ENCODE data around the gene RCAN2.

RCAN2 gene

GRCh38 chr6:46491201-46491627 is at the start of gene RCAN2:
RCAN2 (minus strand) TSS chr6:46491449.
- in situ Hi-C loops (cut with MboI; ENCODE audit: low sequenced_read_pairs): no loop called here

- in situ Hi-C loops (cut with MboI; ENCODE audit: low sequenced_read_pairs): no loop called here
These were observed 48.6 kb upstream of the RCAN2 start for GRCh38 chr6:46539866-46540265.

- in situ Hi-C loops (cut with MboI; ENCODE audit: low sequenced_read_pairs): no loop called here
These were observed 47.7 kb upstream of the RCAN2 start for GRCh38 chr6:46538800-46539480.

GRCh38 chr6:46530896-46531295 is 39.6 kb upstream of the RCAN2 start:
- in situ Hi-C loops (cut with MboI; ENCODE audit: low sequenced_read_pairs): no loop called here

GRCh38 chr6:46528961-46529750 is 37.9 kb upstream of the RCAN2 start:
- in situ Hi-C loops (cut with MboI; ENCODE audit: low sequenced_read_pairs): no loop called here

- in situ Hi-C loops (cut with MboI; ENCODE audit: low sequenced_read_pairs): no loop called here
These were observed 35.4 kb upstream of the RCAN2 start for GRCh38 chr6:46526607-46527006.

GRCh38 chr6:46525583-46525982 is 34.3 kb upstream of the RCAN2 start:
- in situ Hi-C loops (cut with MboI; ENCODE audit: low sequenced_read_pairs): no loop called here

- in situ Hi-C loops (cut with MboI; ENCODE audit: low sequenced_read_pairs): no loop called here
These were observed 30.3 kb upstream of the RCAN2 start for GRCh38 chr6:46521464-46521971.

- in situ Hi-C loops (cut with MboI; ENCODE audit: low sequenced_read_pairs): no loop called here
These were observed 26.0 kb upstream of the RCAN2 start for GRCh38 chr6:46517202-46517601.

- in situ Hi-C loops (cut with MboI; ENCODE audit: low sequenced_read_pairs): no loop called here
These were observed 22.3 kb upstream of the RCAN2 start for GRCh38 chr6:46513533-46513932.

- in situ Hi-C loops (cut with MboI; ENCODE audit: low sequenced_read_pairs): no loop called here
These were observed 20.1 kb upstream of the RCAN2 start for GRCh38 chr6:46511320-46511719.

- in situ Hi-C loops (cut with MboI; ENCODE audit: low sequenced_read_pairs): no loop called here
These were observed 19.4 kb upstream of the RCAN2 start for GRCh38 chr6:46510651-46511050.

GRCh38 chr6:46509981-46510510 is 18.8 kb upstream of the RCAN2 start:
- in situ Hi-C loops (cut with MboI; ENCODE audit: low sequenced_read_pairs): no loop called here

GRCh38 chr6:46509063-46509462 is 17.8 kb upstream of the RCAN2 start:
- in situ Hi-C loops (cut with MboI; ENCODE audit: low sequenced_read_pairs): no loop called here

- in situ Hi-C loops (cut with MboI; ENCODE audit: low sequenced_read_pairs): no loop called here
These were observed 16.2 kb upstream of the RCAN2 start for GRCh38 chr6:46507426-46507825.

GRCh38 chr6:46505693-46506512 is 14.7 kb upstream of the RCAN2 start:
- in situ Hi-C loops (cut with MboI; ENCODE audit: low sequenced_read_pairs): no loop called here

GRCh38 chr6:46504242-46504641 is 13.0 kb upstream of the RCAN2 start:
- in situ Hi-C loops (cut with MboI; ENCODE audit: low sequenced_read_pairs): no loop called here

- in situ Hi-C loops (cut with MboI; ENCODE audit: low sequenced_read_pairs): no loop called here
These were observed 11.4 kb upstream of the RCAN2 start for GRCh38 chr6:46502486-46503119.

- in situ Hi-C loops (cut with MboI; ENCODE audit: low sequenced_read_pairs): no loop called here
These were observed 10.2 kb upstream of the RCAN2 start for GRCh38 chr6:46501136-46502089.
